ENCODE measurements around the gene NEDD4L. TPM values are rescaled to one million over a fixed set of nuclear protein-coding genes. Genes with fewer than 3 reads are reported as not detected.

Gene NEDD4L
- total RNA-seq, 1 donor from 2014 or later = 152 TPM

DNA sequence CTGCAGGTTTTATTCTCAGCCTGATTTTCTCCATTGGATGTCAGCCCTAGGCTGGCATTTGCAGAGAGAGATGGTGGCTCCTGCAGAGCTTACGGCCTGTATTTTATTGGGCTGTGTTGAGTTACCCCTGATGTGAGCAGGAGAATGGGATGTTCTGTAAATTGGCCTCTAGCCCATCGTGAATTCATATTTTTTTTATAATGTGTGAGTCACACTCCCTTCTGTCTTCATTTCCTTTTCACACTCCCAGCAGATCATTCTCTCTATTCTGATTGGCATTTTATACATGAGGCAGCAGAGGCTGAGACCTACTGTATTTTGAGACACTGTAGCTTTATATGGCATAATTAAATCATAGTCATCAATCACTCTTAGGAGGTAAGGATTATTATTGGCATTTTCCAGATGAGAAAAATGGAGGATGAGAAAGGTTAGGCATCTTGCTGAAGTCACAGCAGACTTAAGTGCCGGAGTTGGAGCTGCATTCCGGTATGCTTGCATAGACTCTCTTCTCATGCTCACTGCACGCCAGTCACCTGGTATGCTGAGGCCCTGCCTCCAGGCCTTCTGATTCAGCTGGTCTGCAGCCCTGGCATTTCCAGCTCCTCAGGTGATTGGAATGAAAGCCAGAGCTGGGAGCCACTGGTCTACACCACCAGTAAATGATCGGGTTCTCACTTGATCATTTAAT lies 142.4 kb downstream of the NEDD4L start:
- DNase-seq = no peak

DNA sequence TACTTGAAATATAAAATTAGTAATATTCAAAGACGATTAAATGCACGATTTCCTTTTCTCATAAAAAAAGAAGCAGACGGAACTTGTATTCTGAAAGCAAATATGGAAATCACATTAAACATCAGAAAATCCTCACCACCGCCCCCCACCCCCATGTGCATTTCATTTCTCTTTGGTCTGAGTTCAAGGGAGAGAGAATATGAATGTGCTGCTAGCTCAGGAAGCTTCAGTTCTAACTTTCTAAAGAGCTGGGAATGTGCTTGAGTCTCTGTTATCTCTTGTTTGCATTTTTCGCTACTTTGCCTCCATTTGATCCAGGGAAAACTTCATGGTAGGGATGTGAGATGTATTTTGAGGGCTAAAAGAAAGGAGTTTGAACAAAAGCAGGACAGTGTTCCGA lies 143.6 kb downstream of the NEDD4L start:
- no peak for DNase-seq

DNA sequence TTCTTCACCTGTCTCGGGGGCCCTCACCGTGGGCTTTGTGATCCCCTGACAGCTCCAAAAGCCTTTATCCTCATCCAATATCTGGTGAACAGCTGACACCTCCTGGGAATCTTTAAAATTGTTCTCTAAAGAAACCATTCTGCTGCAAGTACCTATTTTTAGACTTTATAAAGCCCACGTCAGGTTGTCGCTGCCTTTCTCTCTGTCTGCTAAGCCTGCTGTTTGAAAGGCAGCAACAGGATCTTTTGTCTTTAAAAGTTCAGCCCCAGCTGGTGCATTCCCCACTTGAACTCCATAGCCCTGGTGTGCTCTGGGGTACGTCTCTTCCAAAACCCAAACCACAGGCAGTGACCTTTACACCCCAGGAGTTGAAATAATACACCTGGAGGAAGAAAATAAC lies 145.0 kb downstream of the NEDD4L start:
- DNase-seq = no peak

DNA sequence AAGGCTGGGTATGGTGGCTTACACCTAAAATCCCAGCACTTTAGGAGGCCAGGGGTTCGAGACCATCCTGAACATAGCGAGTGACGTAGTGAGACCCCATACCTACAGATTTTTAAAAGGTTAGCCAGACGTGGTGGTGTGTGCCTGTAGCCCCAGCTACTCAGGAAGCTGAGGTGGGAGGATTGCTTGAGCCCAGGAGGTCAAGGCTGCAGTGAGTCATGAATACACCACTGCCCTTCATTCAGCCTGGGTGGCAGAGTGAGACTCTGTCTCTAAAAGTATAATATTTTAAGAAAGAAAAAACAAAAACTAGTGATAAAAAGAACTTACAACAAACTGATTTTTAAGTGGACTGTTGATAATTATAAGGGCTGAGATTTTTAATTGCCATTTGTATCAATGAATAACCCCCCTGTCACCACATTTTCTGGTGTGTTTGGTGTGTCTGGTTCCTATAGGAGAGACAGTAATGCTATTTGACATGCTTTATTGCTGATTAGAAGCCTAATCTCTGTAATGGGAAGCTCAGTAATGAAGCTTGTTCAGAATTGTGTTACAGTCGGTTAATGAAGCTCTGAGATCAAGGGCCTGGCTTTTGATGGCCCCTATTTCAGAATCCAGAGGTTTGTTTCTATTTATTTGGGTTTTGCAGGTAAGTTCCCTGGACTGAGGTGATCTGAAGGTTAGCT lies 147.0 kb downstream of the NEDD4L start:
- DNase-seq = no peak

DNA sequence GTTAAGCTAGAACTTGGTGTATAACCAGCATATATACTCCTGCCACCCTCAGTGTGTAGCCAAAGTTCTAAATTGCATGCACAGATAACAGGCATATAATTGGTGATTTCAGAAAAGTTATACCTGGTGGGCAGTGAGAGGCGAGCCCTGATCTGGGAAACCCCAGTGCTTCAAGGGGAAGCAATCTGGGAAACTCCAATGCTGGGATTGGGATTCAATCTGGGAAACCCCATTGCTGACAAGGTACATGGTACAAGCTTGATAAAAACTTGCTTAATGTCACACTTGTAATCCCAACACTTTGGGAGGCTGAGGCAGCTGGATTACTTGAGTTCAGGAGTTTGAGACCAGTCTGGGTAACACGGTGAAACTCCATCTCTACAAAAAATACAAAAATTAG lies 147.6 kb downstream of the NEDD4L start:
- DNase-seq = no peak

DNA sequence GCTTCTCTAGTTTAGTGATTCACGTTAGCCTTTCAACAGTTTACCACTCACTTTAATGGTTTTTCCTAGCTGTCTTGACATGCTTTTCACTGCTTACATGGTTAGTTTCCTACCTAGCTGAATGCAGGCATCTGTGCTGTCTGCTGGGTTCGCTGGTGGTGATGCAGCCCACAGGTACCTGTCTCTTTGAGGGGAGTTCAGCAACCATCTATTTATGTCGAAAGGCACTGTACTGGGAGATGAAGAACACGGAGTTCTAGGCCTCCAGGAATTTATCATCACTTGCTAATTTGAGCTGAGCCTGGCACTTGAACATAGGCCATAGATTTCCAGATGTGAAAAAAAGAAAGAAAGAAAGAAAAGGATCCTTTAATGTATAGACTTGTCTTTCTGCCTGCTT lies 148.5 kb downstream of the NEDD4L start:
- DNase-seq = no peak

DNA sequence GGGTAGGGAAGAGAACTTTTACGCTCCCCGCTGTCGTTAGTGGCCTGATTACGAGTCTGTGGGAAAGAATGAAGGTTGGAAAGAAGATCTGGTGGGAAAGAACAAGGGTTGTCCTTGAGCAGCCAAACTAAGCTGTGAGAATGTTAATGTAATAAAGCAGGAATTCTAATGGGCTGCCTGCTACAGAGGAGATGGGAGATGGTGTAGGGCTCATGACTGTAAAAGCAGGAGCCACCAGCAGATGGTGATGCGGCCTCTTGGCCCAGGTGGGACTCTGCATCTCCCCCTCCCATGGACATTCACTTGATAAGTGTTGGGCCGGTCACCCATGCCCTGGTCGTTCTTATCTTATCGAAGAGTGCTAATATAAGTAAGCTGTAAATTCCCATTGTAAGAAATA lies 150.0 kb downstream of the NEDD4L start:
- DNase-seq = no peak

DNA sequence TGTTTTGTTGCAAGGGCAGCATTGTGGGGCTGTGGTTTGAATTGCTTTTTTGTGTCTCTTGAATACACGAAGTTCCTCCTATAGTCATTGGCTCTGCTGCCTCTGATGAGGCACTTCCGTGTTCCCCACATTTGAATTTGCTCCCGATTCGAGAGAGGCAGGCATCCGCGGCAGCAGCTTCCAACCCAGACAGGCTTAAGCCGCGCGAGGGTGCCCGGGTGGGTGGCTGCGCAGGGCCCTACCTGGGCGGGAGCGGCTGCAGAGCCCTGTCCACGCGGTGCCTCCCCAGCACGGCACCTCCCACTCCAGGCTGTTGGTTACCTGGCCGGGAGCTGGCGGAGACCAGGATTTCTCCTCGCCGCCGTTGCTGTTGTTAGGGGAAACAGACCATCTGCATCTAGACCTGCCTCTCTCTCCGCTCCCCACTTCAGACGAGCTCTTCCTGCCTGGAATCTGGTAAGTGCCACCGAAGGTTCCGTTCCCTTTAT lies 151.3 kb downstream of the NEDD4L start:
- peak; percentile 61 for DNase-seq

DNA sequence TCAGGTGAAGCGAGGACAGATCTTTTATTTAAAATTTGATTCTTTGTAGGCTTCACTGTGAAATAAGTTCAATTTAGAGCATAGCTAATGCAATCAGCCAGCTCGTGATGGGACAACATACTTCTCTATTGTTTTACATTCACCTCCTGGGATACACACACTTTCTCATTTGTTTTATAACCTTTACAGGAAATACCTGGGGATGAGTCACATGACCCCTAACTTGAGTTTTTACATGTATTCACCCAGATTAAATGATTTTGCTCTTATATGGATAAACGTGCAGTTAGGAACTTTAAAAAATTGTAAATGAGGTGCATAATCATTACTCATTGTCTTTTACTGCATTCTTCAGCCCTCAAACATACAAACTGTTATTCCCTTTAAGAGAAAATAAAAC lies 152.1 kb downstream of the NEDD4L start:
- no peak for DNase-seq

DNA sequence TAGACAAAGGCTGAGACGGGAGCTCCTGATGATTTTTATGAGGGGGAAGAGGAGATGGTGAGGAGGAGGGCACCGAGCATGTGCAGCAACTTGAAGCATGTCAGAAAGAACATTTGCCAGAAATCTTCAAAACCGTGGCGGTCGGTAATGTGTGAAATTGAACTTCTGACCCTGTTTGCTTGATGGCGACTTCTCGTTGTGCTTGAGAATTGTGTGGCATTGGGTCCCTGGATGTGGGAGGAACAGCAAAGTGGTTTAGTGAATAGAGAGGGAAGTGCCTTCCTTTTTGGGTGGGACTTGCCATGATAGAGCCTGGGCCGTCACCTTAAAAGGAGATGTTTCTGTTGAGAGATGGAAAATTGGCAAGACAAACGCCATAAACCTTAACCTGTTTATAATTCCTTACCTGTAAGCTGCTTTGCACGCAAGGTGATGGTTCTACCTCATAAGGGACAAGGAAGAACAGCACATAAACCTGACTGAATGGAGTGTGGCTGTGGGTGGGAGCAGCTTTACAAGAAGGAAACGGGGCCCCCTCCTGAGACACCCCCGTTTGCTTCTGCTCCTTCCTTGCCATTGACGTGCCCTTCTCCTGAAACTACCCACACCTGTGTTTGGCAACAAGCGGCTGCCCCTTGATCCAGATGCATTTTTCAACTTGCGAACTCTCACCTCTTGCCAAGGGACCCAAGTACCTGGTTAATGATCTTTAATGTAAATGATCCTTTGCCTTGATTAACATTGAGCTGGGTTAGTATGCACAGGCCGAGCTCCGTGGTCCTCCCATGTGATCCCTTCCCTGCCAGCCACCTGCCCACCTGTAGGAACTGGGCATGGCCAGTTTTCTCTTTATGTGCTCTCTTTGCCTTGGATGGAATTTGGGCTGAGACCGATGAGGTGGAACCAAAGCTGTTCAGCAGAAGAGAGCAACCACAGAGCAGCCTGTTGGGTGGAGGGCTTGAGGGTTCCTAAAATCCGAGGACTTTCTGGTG lies 153.2 kb downstream of the NEDD4L start:
- DNase-seq = no peak

DNA sequence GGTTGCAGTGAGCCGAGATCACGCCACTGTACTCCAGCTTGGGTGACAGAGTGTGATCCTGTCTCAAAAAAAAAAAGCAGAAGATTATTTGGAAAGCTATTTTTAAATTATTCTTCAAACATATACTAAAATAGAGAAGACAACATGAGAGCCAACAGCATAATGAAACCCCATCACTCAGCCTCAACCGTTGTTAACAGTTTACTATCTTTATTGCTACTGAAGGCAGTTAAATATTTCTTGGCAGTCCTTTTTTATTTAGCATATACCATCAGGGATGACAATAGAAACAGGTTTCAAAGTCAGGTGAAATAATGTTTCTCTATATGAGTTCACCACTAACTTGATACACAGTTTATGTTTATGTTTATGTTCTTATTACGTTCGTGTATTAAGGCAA lies 157.2 kb downstream of the NEDD4L start:
- DNase-seq = no peak

DNA sequence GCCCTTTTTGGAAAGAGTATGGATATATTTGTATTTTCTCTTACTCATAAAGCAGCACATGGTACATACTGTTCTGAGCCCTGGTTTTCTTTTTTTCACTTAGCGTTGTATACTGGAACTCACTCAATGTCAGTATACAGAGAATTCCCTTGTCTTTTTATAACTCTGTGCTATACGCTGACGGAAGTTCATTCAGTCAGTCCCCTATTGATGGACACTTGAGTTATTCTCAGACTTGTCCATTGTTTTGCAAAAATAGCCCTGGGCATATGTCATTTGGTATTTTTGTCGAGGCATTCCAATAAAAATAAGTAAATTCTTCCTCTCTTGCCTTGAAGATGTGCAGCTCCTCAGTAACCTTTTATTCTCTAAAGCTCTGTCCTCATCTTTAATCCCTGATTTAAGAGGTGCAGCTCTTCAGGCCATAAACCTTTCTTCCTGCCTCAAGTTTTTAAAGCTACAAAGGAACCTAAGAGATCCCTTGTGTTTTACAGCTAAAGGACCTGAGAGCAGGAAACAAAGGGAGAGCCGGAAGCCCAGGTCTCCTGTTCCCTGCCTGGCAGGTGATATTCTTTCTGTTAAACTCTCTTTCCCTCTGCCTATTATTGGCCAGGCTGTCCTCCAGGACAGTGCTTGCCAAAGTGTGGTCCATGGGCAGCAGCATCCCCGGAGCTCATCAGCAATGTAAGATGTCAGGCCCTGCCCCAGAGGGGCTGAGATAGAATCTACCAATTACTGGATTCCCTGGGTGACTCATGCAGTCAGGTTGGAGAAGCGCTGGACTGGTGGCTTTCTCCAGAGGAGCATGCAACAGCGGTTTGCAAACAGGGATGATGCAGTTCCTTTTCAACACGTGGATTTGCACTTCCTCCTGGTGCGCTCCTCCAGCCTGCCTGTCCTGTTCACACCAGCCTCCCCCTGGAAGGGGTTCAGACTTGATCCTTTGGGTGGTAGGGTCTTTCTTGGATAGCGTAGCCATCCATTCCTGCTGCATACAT lies 158.0 kb downstream of the NEDD4L start:
- peak; percentile 49 for DNase-seq

DNA sequence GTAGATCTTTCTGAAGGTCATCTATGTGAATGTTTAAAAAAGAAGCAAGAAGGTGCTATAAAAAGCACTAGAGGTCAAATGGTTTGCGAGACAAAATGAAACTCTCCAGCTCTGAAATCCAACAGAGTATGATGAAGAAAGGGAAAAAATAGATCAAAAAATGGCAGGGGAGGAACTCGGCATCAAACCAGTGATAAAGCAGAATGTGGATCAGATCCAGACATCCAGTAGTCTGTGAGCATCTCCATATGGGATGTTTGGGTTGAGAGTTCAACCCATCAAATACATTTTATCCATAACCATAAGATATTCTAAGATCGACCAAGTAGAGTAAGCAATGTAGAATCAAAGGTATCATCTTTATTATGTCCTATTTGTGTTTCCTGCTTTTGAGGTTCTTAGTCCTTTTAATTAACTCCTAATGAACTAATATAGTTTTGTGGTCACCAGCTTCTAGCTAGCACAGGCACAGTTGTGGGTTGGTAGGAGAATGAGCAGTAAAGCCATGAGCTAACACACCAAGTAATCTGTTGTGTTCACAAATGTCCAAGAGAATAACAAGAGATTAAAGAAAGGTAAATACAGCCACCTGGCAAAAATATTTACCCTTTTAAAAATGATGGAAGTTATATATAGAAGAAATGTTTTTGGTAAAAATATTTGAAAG lies 160.9 kb downstream of the NEDD4L start:
- no peak for DNase-seq

DNA sequence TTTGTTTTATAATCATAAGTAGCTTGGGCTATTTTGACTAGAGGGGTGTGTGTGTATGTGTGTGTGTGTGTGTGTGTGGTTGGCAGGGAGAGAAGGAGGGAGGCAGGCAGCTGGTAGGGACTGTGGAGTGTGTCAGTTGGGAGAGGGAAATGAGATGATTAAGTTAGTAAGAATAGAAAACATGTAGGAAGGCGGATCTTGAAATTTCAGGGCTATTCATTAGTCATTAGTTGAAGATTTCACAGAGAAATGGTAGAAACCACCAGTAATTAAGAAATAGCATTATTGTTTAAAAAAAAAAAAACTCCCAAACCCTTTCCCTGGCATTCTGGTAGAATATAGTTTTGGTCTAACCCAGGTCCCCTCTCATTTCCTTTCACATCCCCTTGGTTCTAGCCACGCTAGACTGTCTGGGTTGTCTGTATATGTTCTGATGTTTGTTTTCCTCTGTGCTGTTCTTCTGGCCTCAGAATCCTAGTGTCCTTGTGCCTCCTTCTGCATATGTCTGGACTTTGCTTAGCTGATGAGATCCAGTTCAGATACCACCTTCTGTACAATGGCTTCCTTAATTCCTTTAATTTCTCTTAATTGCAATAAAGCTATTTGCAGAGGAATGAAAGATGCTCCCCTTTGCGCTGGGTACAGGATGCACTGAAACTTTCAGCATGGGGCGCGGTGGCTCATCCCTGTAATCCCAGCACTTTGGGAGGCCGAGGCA lies 161.6 kb downstream of the NEDD4L start:
- no peak for DNase-seq

DNA sequence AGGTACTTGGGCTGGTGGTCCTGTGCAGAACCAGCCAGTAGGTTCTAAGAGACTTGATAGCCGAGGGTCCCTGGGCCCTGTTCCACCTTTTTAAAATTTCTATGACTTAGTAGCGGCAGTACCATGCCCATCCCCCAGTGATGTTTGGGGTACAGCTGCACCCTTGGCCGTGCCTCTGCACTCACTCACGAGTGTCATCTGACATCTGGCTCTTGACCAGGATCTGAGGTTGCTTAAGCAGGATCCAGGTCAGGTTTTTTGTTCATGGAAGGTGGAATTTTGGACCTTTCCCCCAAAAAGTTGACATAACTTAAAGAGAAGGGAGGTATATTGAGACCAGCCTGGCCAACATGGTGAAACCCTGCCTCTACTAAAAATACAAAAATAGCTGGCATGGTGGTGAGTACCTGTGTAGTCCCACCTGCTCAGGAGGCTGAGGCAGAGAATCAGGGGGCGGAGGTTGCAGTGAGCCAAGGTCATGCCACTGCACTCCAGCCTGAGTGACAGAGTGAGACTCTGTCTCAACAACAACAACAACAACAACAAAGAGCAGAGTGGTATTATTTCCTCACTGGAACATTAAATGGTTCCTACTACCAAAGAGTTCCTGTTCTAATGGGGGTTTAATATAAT lies 163.6 kb downstream of the NEDD4L start:
- no peak for DNase-seq

DNA sequence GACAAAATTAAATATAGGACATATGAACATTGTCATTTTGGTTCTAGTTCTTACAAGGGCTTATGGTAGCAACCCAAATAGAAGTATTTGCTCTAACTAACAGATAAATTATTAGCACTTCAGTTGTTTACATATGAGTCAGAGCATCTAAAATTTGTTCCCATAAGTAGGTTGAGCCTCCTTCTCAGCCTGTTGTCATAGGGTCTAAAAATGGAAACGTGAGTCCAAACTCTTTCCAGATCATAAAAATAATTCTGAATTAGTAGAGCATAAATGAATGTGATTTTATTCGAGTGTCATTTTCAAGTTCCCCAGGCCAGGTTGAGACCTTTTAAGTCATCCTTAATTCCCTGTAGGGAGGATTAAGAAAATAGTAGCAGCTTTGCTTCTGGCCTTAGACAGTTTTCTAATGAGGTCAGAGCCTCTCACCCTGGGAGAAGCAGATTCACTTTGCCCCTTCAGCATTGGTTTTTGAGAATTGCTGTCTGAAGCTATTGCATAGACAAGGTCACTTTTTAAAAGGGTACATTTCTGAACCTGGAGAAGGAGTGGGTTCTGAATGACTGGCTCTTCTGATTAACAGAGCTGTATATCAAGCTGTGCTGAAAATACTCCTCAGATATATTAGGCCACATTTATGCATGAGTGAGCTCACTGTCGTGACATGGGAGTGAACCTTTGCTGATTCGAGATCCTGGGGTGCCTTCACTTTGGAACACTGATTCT lies 164.3 kb downstream of the NEDD4L start:
- DNase-seq = no peak

DNA sequence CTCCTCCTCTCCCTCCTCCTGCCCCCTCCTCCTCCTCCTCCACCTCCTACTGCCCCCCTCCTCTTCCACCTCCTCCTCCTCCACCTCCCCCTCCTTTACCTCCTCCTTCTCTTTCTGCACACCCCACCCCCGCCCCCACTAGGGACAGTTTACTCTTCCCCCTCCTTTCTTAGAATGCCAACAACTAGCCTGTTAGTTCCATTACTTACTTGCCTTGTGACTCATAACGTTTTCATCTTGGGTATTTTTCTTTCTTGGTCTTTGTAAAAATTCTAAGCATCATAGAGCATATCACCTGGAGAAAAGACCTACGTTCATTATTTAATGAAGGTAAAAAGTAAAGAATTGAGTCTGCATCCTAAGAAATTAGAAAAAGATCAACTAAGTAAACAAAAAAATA lies 165.3 kb downstream of the NEDD4L start:
- DNase-seq = no peak

DNA sequence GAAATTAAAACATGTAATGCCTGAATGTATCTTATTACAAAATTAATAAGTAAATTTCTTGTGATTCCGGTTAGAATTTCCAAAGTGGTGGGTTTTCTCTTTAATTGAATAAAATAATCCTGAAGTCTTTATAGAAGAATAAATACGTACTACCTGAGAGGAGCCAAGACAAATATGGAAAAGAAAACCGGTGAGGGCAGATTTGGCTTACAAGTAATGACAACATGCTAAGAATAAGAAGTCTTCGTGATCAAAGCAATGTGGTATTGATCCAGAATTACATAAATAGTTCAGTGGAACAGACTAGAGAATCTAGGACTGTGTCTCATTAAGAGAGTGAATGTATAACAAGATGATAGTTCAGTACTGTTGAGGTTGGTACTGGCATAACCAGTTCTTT lies 167.5 kb downstream of the NEDD4L start:
- DNase-seq = no peak

DNA sequence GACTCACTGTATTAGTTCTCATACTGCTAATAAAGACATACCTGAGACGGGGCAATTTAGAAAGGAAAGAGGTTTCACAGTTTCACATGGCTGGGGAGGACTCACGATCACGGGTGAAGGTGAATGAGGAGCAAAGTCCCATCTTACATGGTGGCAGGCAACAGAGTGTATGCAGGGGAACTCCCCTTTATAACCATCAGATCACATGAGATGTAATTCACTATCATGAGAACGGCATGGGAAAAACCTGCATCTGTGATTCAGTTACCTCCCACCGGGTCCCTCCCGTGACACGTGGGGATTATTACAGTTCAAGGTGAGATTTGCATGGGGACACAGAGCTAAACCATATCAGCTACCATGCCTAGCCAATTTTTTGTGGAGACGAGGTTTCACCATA lies 168.2 kb downstream of the NEDD4L start:
- no peak for DNase-seq
